Panc1 (cell line): Measurements from ENCODE around the gene SLC16A3. TPM values are rescaled to one million over a fixed set of nuclear protein-coding genes. Genes with fewer than 3 reads are reported as not detected.
A peak's percentile ranks its signal among the peaks of the same experiment; 100 is the strongest.

Experiments
- ATAC-seq: fragments of 200-7000 bp; cut with Tn5 transposase; 2 replicates; pipeline ENCODE4 v1.9.1; 2020; ENCODE audit warnings: mild to moderate bottlenecking, moderate library complexity
- BruUV-seq: library from RNA; stranded (reverse); fragments of 400-500 nt; replicated peaks from 2 replicates; lab custom pipeline; 2021; lab: Mats Ljungman, UMichigan
- CTCF ChIA-PET: fragments of 300-600 bp; sonication (Branson Sonifier 250); formaldehyde crosslinking; loops from one replicate; lab custom pipeline; 2022; ENCODE audit warnings: antibody characterized with exemption; lab: Charles Lee
- POLR2A ChIA-PET: fragments of 300-600 bp; sonication (Branson Sonifier 250); formaldehyde crosslinking; loops from one replicate; lab custom pipeline; 2022; ENCODE audit warnings: antibody characterized with exemption; lab: Charles Lee
- DNase-seq: peaks from one replicate; pipeline ENCODE4 v3.0.0-alpha.2; 2010; ENCODE audit warnings: low read depth, low spot score
- H3K27ac ChIP-seq: 2 replicates; pipeline ENCODE4 v1.5.1; 2011; ENCODE audit warnings: mild to moderate bottlenecking, low read length, inconsistent platforms
- H3K27me3 ChIP-seq: fragments of 200-500 bp; sonication (Bioruptor generic); 2 replicates; pipeline ENCODE4 v1.6.0; 2014; ENCODE audit warnings: low read length, inconsistent platforms; ENCODE audit not compliant: control insufficient read depth, insufficient read depth
- H3K36me3 ChIP-seq: fragments of 200-500 bp; sonication (Bioruptor generic); 2 replicates; pipeline ENCODE4 v1.5.1; 2014; ENCODE audit warnings: inconsistent platforms, mild to moderate bottlenecking, low read length, moderate library complexity; ENCODE audit not compliant: control insufficient read depth, insufficient read depth
- H3K4me1 ChIP-seq: 2 replicates; pipeline ENCODE4 v1.5.1; 2011; ENCODE audit warnings: inconsistent platforms, mild to moderate bottlenecking, low read length, moderate library complexity; ENCODE audit not compliant: control insufficient read depth, insufficient read depth
- H3K4me3 ChIP-seq, 2 experiments: 2 replicates each; pipeline ENCODE4 v1.5.1; 2011 to 2012; ENCODE audit warnings: low read depth in 2 of 2, low read length in 2 of 2, mild to moderate bottlenecking in 2 of 2, inconsistent platforms in 1 of 2, moderate library complexity in 1 of 2
- H3K9me3 ChIP-seq: fragments of 200-500 bp; sonication (Bioruptor generic); 2 replicates; pipeline ENCODE4 v1.5.1; 2014; ENCODE audit warnings: low read depth, mild to moderate bottlenecking, inconsistent platforms, low read length, moderate library complexity; ENCODE audit not compliant: control insufficient read depth, insufficient read depth
- CTCF ChIP-seq: fragments of 450-650 bp; IDR thresholded peaks from 2 replicates; pipeline ENCODE4 v1.5.1; 2017; ENCODE audit warnings: mild to moderate bottlenecking
- POLR2AphosphoS5 ChIP-seq: IDR thresholded peaks from 2 replicates; pipeline ENCODE4 v1.6.1; 2012; ENCODE audit warnings: mild to moderate bottlenecking, low read depth, low read length, moderate library complexity
- REST ChIP-seq, 2 experiments: IDR thresholded peaks; 2 replicates each; pipeline ENCODE4 v1.6.1; 2011 to 2012; ENCODE audit warnings: low read depth in 2 of 2, control low read depth in 1 of 2, low read length in 1 of 2, mild to moderate bottlenecking in 1 of 2, moderate library complexity in 1 of 2; ENCODE audit not compliant: insufficient read depth in 1 of 2
- SIN3A ChIP-seq: IDR thresholded peaks from 2 replicates; pipeline ENCODE4 v1.6.1; 2012; ENCODE audit warnings: low read depth, mild to moderate bottlenecking, low read length, moderate library complexity, borderline replicate concordance; ENCODE audit not compliant: insufficient read depth
- TCF7L2 ChIP-seq: IDR thresholded peaks from 2 replicates; pipeline ENCODE4 v1.6.1; 2011; ENCODE audit warnings: mild to moderate bottlenecking, low read depth, low read length, inconsistent platforms
- in situ Hi-C: cut with HindIII; loops from 2 replicates; pipeline ENCODE4 v1.10.0; 2016; ENCODE audit warnings: low sequenced_read_pairs, low pct_unique_long_range_greater_than_20kb
- intact Hi-C: fragments of 100-400 bp; cut with micrococcal nuclease; formaldehyde crosslinking; loops from one replicate; pipeline ENCODE4 v1.10.0; 2022; ENCODE audit not compliant: unreplicated experiment
- total RNA-seq: library from RNA; stranded (reverse); gene quantifications from one replicate; pipeline ENCODE4 v1.2.1, GENCODE V29; 2021; ENCODE audit not compliant: unreplicated experiment

Gene SLC16A3
- total RNA-seq, 1 experiment from 2014 or later, result 581 TPM

DNA sequence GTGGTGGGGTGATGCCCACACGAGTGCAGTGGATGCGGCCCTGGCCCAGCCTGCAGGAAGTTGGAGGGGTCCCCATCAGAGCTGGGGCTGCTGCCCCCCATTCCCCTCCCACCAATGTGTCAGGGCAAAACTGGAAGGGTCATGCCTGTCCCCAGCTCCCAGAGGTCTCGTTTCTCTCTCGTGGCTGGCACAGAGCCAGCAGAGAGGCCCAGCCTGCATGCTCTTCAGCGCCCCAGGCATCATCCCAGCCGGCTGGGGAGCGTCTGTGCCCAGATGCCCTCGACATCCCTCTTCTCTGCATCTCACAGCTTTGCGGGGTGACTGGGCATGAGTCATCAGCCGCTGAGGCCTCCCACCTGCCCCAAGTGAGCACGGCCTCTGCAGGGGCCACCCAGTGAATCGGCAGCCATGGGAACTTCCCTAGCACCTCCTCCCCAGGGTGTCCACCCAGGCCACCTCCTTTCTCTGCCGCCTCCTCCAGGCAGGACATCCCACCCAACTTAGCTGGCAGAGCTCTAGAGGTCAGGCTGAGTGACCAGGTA is 54.4 kb downstream of the SLC16A3 start:
- Histone ChIP-seq H3K4me1 (peaks cover 23% of the 10 kb centered on the region), H3K27ac (no peak overlapping the region)
- intact Hi-C loops, result no loop called here

GRCh38 chr17:82285141-82285540 is 56.3 kb downstream of the SLC16A3 start:
- no peaks in the 10 kb centered on the region for H3K27me3 ChIP-seq
- TF ChIP-seq SIN3A (no peak), CTCF (no peak), POLR2AphosphoS5 (no peak), REST (IDR thresholded peaks at IDR 0.05; ENCODE audit: insufficient read depth in 1 of 2, low read depth in 2 of 2, low read length in 1 of 2) (no peak), TCF7L2 (no peak)
- in situ Hi-C loops, result no loop called here
- intact Hi-C loops, result no loop called here
- DNase-seq (no peak), ATAC-seq (no peak)
- BruUV-seq, result no TSS peak
- ChIA-PET CTCF (no interaction called here), POLR2A (interaction anchor here (0.6 kb wide), 1 partner anchor 16 kb away, joined by 3 read pairs; no protein-coding TSS in a partner anchor)
- H3K36me3 ChIP-seq, result no peaks in the 10 kb centered on the region
- peaks cover 35% of the 10 kb centered on the region for H3K4me1 ChIP-seq
- H3K27ac ChIP-seq, result no peak overlapping the region
- no peak overlapping the region for H3K4me3 ChIP-seq
- no peaks in the 10 kb centered on the region for H3K9me3 ChIP-seq

More for the DNA sequence above, 54.4 kb downstream of the SLC16A3 start:
- no peak overlapping the region for H3K4me3 ChIP-seq
- in situ Hi-C loops, result no loop called here
- no peaks in the 10 kb centered on the region for H3K36me3 ChIP-seq
- DNase-seq (no peak), ATAC-seq (peak; percentile 67)
- no peak for TF ChIP-seq POLR2AphosphoS5
- TF ChIP-seq CTCF, result no peak
- no peak for TF ChIP-seq SIN3A
- TF ChIP-seq TCF7L2, result no peak
- no peaks in the 10 kb centered on the region for H3K9me3 ChIP-seq
- CTCF ChIA-PET, result interaction anchor here (0.6 kb wide), 1 partner anchor 11 kb away, joined by 5 read pairs; no protein-coding TSS in a partner anchor
- POLR2A ChIA-PET, result interaction anchor here (0.8 kb wide), 1 partner anchor 9 kb away, joined by 4 read pairs; no protein-coding TSS in a partner anchor
- BruUV-seq, result no TSS peak
- no peaks in the 10 kb centered on the region for H3K27me3 ChIP-seq
